Neural progenitor cell (in vitro differentiated cells): ENCODE results near the gene GLIS1. TPM values are rescaled to one million over a fixed set of nuclear protein-coding genes. Genes with fewer than 3 reads are reported as not detected.

Source experiments
- DNase-seq: peaks from one replicate; pipeline ENCODE4 v3.0.0-alpha.2; 2016; ENCODE audit warnings: low spot score
- H2AFZ ChIP-seq: fragments of 200-600 bp; sonication (generic); replicated peaks from 2 replicates; pipeline ENCODE4 v1.6.1; 2016; ENCODE audit warnings: antibody characterized with exemption
- H3F3A ChIP-seq: fragments of 200-600 bp; sonication (generic); 2 replicates; pipeline ENCODE4 v1.6.1; 2016; ENCODE audit warnings: antibody characterized with exemption, low read depth
- H3K27ac ChIP-seq: fragments of 200-600 bp; sonication (generic); 2 replicates; pipeline ENCODE4 v1.5.1; 2016; ENCODE audit warnings: mild to moderate bottlenecking
- H3K27me3 ChIP-seq: fragments of 200-600 bp; sonication (generic); 2 replicates; pipeline ENCODE4 v1.6.1; 2016; ENCODE audit warnings: mild to moderate bottlenecking, moderate library complexity
- H3K36me3 ChIP-seq: fragments of 200-600 bp; sonication (generic); 2 replicates; pipeline ENCODE4 v1.5.1; 2016
- H3K4me1 ChIP-seq: fragments of 200-600 bp; sonication (generic); 2 replicates; pipeline ENCODE4 v1.6.1; 2016; ENCODE audit warnings: mixed run types
- H3K4me2 ChIP-seq: fragments of 200-600 bp; sonication (generic); 2 replicates; pipeline ENCODE4 v1.6.1; 2016
- H3K4me3 ChIP-seq: fragments of 200-600 bp; sonication (generic); 2 replicates; pipeline ENCODE4 v1.5.1; 2016
- H3K79me2 ChIP-seq: fragments of 200-600 bp; sonication (generic); 2 replicates; pipeline ENCODE4 v1.6.1; 2016; ENCODE audit warnings: low read depth
- H3K9ac ChIP-seq: fragments of 200-600 bp; sonication (generic); 2 replicates; pipeline ENCODE4 v1.6.1; 2016
- H3K9me3 ChIP-seq: fragments of 200-600 bp; sonication (generic); 2 replicates; pipeline ENCODE4 v1.5.1; 2016; ENCODE audit warnings: low read depth
- H4K20me1 ChIP-seq: fragments of 200-600 bp; sonication (generic); 2 replicates; pipeline ENCODE4 v1.6.1; 2016; ENCODE audit warnings: low read depth
- H3K27ac Mint-ChIP-seq: 3 replicates; pipeline ENCODE4 v1.8.0; 2021; ENCODE audit warnings: mixed read lengths
- H3K27me3 Mint-ChIP-seq: 2 replicates; pipeline ENCODE4 v1.8.0; 2022; ENCODE audit warnings: low read depth, mild to moderate bottlenecking, inconsistent platforms, moderate library complexity, mixed read lengths; ENCODE audit not compliant: insufficient read depth
- H3K36me3 Mint-ChIP-seq: 3 replicates; pipeline ENCODE4 v1.8.0; 2021; ENCODE audit warnings: mixed read lengths
- H3K4me1 Mint-ChIP-seq: 3 replicates; pipeline ENCODE4 v1.8.0; 2021; ENCODE audit warnings: mixed read lengths
- H3K4me3 Mint-ChIP-seq: 3 replicates; pipeline ENCODE4 v1.8.0; 2021; ENCODE audit warnings: mild to moderate bottlenecking, moderate library complexity, mixed read lengths
- H3K9me3 Mint-ChIP-seq: 3 replicates; pipeline ENCODE4 v1.8.0; 2020; ENCODE audit warnings: mixed read lengths
- CTCF ChIP-seq: fragments of 200-600 bp; sonication (generic); IDR thresholded peaks from 2 replicates; pipeline ENCODE4 v1.5.1; 2017; ENCODE audit warnings: antibody characterized with exemption, mild to moderate bottlenecking
- EZH2 ChIP-seq: fragments of 200-600 bp; sonication (generic); IDR thresholded peaks from 2 replicates; pipeline ENCODE4 v1.6.1; 2017; ENCODE audit warnings: antibody characterized with exemption, mild to moderate bottlenecking, moderate library complexity
- EZH2phosphoT487 ChIP-seq: fragments of 200-600 bp; sonication (generic); IDR thresholded peaks from 2 replicates; pipeline ENCODE4 v1.6.1; 2017; ENCODE audit warnings: antibody characterized with exemption
- total RNA-seq: library from RNA; depleted of rRNA; stranded (reverse); fragments of >200 nt; gene quantifications from 2 replicates; pipeline ENCODE4 v1.2.3, GENCODE V29; 2015; ENCODE audit warnings: low replicate concordance

Gene GLIS1
- total RNA-seq, 1 donor from 2014 or later, result not detected

- TF ChIP-seq CTCF (no peak), EZH2 (no peak), EZH2phosphoT487 (no peak)
- no peaks in the 10 kb centered on the region for H3K79me2 ChIP-seq
- DNase-seq, result no peak
- peaks cover 19% of the 10 kb centered on the region for H3K4me1 ChIP-seq
- no peaks in the 10 kb centered on the region for H3K36me3 Mint-ChIP-seq
- H3F3A ChIP-seq, result no peaks in the 10 kb centered on the region
- no peak overlapping the region for H3K4me3 ChIP-seq
- no peaks in the 10 kb centered on the region for H4K20me1 ChIP-seq
- peaks cover 43% of the 10 kb centered on the region for H3K4me1 Mint-ChIP-seq
- no peak overlapping the region for H2AFZ ChIP-seq
- peak overlapping the region; percentile 73 for H3K27ac Mint-ChIP-seq
- no peak overlapping the region for H3K27ac ChIP-seq
- no peak overlapping the region for H3K4me2 ChIP-seq
- no peak overlapping the region for H3K4me3 Mint-ChIP-seq
- H3K9ac ChIP-seq, result no peak overlapping the region
- H3K36me3 ChIP-seq, result no peaks in the 10 kb centered on the region
- no peaks in the 10 kb centered on the region for H3K9me3 Mint-ChIP-seq
- H3K27me3 ChIP-seq, result no peaks in the 10 kb centered on the region
- peaks cover 15% of the 10 kb centered on the region for H3K27me3 Mint-ChIP-seq
- H3K9me3 ChIP-seq, result no peaks in the 10 kb centered on the region
Observed at GRCh38 chr1:53577761-53578100, 161.2 kb downstream of the GLIS1 start.

DNA sequence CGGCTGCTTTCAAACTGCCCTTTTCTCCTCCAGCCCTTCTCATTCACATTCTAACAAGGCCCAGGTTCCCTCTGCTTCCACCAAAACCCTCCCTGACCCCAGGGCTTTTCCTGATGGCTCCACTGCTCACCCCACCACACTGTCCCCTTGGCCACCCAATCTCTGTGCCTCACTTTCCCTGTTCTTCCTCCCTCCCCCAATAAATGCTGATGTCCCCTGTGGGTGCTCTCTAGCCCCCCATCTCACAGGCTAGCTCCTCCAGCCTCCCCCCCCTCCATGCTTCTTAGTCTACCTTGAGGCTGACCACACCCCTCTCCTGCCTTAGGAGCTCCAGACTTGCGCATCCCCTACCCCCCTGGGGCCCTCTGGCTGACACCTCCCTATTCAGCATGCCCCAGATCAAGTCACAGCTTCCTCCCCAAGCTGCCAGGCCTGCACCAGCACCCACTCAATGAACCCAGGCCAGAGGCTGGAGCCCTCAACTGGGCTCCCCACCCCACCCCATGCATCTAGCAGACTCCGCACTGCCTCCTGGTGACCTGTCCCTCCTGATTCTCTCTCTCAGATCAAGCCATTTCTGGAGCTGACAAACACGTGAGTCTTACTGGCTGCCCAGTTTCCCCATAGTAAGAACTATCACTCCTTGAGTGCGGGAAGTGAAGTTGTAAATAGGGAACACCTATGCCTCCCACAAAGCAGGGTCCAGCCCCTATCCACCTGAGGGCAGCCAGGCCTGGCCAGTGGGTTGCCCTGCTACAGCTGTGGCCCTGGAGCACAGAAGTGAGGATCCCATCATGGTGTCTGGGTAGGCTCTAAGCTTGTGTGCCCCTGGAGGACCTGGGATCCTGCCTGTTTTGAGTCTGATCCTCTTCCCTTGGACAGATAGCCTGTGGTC lies 161.9 kb downstream of the GLIS1 start:
- Histone ChIP-seq H3K27me3 (no peaks in the 10 kb centered on the region), H3K27ac (no peak overlapping the region), H3F3A (no peaks in the 10 kb centered on the region), H3K9me3 (no peaks in the 10 kb centered on the region), H3K4me3 (no peak overlapping the region), H4K20me1 (no peaks in the 10 kb centered on the region), H3K4me2 (peak overlapping the region; percentile 13), H2AFZ (no peak overlapping the region), H3K4me1 (peaks cover 25% of the 10 kb centered on the region), H3K36me3 (no peaks in the 10 kb centered on the region), H3K79me2 (no peaks in the 10 kb centered on the region), H3K9ac (no peak overlapping the region)
- peak; percentile 33 for DNase-seq
- Mint-ChIP-seq H3K9me3 (no peaks in the 10 kb centered on the region), H3K27ac (peak overlapping the region; percentile 73), H3K27me3 (peaks cover 15% of the 10 kb centered on the region), H3K36me3 (no peaks in the 10 kb centered on the region), H3K4me3 (no peak overlapping the region), H3K4me1 (peaks cover 50% of the 10 kb centered on the region)
- TF ChIP-seq CTCF, result peak; percentile 24
- TF ChIP-seq EZH2, result no peak
- no peak for TF ChIP-seq EZH2phosphoT487

DNA sequence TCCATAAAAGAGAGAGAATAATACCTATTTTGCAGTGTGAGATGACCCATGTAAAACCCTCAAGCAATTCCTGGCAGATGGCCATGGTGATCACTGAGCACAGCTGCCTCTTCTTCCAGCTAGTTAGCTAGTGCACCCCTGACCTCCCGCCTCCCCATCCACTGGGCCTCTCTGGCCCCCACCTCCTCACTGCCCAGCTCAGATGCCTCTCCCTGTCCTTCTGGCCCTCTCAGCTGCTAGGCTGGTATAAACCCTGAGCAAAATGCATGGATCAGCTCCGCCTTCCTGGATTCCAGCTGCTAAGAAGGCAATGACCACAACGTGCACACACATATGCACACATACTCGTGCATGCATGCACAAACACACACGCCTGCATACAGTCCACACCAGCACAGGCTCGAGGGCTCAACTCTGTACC lies 162.6 kb downstream of the GLIS1 start:
- Histone ChIP-seq H3K4me2 (peak overlapping the region; percentile 13), H2AFZ (no peak overlapping the region), H3K27me3 (no peaks in the 10 kb centered on the region), H3K36me3 (no peaks in the 10 kb centered on the region), H3K9me3 (no peaks in the 10 kb centered on the region), H3K9ac (no peak overlapping the region), H3F3A (no peaks in the 10 kb centered on the region), H3K4me3 (no peak overlapping the region), H3K27ac (no peak overlapping the region), H3K4me1 (peaks cover 27% of the 10 kb centered on the region), H3K79me2 (no peaks in the 10 kb centered on the region), H4K20me1 (no peaks in the 10 kb centered on the region)
- no peak for DNase-seq
- TF ChIP-seq CTCF, result no peak
- no peak for TF ChIP-seq EZH2
- TF ChIP-seq EZH2phosphoT487, result no peak
- H3K4me1 Mint-ChIP-seq, result peaks cover 49% of the 10 kb centered on the region
- no peak overlapping the region for H3K4me3 Mint-ChIP-seq
- H3K9me3 Mint-ChIP-seq, result no peaks in the 10 kb centered on the region
- peaks cover 13% of the 10 kb centered on the region for H3K27me3 Mint-ChIP-seq
- H3K27ac Mint-ChIP-seq, result peak overlapping the region; percentile 73
- no peaks in the 10 kb centered on the region for H3K36me3 Mint-ChIP-seq
